ENCODE data around the gene CAV2.

GRCh38 chr7:116510795-116511194, 11.3 kb downstream of the CAV2 start:
- TF ChIP-seq CTCF (IDR thresholded peaks at IDR 0.05; ENCODE audit: insufficient read depth, low read length, poor library complexity, severe bottlenecking) (no peak), EZH2phosphoT487 (conservative IDR thresholded peaks at IDR 0.05; ENCODE audit: low read length) (no peak)

All from SU-DHL-6 (cell line).